HG03439 (cell line): ENCODE results near the gene NMT2.

Source experiments
- ATAC-seq: cut with Tn5 transposase; IDR thresholded peaks from one replicate; pipeline ENCODE4 v1.9.1; 2021; ENCODE audit warnings: mild to moderate bottlenecking, moderate library complexity; ENCODE audit not compliant: unreplicated experiment

Gene NMT2

DNA sequence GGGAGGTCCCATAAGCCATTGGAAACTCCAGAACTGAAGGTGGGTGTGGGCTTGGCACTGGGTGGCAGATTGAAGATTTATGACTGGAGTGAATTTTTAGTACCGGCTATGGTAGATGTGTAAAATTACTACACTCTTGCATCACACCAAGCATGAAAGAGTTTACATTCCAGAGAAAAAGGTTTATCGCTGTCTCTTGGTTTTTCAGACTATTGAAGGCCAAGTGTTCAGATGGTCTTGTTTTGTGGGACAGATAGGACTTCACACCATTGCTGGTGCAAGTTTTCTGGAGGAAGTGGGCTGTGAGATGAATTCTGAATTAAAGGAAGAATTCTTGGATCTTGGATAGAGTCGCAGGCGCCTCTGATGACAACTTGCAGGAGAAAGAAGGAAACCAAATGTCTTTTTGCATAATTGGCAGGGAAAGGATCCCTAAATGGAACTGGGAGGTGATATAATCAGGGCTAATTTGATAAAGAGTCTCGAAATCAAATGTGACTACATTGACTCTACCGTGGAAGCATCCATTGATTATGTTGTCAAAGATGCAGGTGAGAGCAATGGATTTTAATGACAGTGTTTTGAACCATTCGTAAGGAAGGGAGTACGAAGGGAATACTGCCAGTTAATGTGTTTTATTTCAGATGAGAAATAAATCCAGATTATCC, 14.2 kb upstream of the NMT2 start:
- ATAC-seq, result no peak

DNA sequence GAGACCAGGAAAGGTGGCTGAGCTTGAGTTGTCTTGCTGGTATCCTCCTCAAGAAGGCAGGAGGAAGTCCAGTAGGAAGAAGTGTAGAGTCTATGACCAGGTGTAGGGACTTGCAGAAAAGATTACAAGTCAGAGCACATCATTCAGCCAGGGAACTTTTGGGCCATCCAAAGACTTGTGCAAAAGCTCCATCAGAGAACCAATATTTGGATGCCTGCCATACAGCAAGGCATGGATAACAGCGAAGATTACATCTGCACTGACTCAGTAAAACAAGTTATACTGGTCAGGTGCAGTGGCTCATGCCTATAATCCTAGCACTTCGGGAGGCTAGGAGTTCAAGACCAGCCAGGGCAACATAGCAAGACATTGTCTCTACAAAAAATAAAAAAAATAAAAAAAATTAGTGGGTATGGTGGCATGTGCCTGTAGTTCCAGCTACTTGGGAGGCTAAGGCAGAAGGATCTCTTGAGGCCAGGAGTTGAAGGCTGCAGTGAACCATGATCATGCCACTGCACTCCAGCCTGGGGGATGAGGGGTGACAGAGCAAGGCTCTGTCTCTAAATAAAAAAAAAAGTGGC, 13.2 kb upstream of the NMT2 start:
- ATAC-seq, result no peak

DNA sequence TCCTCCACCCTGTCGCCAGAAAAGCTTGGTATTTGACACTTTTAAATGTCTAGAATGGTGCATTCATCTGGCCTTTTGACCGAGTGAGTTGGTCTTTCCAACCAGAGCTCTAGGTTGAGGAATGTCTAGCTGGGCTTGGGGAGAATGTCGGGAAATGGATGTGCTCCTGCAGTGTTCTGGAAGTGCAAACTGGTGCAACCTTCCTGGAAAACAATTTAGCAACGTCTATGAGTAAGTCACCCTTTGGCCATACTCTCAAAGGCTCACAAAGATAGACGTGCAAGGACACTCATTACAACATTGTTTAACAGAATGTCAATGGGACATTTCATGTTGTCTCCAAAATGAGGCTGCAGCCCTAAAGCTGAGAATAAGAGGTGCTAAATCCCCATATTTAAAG, 12.2 kb upstream of the NMT2 start:
- no peak for ATAC-seq

DNA sequence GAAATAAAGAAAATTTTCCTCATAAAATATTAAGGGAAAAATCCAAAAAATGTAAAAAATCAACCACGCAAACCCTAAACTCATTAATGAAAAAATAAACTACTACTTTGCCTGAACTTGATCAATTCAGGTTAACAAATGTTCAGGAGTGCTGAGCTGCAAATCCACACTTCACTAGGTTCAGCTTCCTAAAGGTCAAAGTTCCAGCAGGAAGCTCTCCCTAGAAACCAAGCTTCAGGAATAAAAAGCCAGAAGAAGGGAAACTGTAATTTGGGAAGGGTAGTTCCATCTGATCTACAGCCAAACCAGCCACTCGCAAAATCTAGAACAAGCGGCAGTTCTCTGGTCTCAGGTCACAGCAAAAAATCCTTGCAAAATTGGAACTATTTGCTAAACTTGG, 7.8 kb upstream of the NMT2 start:
- no peak for ATAC-seq

DNA sequence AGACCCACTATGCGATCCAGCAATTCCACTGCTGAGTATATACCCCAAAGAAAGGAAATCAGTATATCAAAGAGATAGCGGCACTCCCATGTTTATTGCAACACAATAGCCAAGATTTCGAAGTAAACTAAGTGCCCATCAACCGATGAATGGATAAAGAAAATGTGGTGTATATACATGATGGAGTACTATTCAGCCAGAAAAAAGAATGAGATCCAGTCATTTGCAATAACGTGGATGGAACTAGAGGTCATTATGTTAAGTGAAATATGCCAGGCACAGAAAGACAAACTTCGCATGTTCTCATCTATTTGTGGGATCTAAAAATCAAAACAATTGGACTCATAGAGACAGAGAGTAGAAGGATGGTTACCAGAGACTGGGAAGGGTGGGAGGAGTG, 7.1 kb upstream of the NMT2 start:
- no peak for ATAC-seq

DNA sequence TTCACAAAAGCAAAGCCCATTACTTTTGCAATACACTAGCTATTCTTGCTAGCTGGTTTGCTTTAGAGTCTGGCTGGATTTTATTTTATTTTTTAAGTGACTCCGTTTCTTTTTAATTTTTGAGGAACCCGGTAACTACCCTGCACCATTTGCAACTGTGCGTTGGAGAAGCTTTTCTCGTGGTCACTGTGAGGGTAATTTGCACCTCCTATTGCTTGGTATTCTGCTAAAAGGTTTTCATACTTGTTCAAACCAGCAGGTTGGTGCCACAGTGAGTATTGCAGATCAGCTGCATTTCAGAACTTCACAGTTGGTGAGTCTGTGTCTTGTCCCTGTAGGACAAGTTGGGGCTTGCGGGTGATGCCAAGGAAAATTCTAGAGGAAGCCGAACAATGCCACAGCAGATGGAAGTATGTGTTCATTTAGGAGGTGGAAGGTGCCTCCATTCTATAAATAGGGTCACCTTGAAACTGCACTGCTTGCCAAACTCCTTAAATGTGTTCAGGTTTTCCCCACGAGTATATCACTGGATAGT, 3.9 kb upstream of the NMT2 start:
- ATAC-seq, result no peak

DNA sequence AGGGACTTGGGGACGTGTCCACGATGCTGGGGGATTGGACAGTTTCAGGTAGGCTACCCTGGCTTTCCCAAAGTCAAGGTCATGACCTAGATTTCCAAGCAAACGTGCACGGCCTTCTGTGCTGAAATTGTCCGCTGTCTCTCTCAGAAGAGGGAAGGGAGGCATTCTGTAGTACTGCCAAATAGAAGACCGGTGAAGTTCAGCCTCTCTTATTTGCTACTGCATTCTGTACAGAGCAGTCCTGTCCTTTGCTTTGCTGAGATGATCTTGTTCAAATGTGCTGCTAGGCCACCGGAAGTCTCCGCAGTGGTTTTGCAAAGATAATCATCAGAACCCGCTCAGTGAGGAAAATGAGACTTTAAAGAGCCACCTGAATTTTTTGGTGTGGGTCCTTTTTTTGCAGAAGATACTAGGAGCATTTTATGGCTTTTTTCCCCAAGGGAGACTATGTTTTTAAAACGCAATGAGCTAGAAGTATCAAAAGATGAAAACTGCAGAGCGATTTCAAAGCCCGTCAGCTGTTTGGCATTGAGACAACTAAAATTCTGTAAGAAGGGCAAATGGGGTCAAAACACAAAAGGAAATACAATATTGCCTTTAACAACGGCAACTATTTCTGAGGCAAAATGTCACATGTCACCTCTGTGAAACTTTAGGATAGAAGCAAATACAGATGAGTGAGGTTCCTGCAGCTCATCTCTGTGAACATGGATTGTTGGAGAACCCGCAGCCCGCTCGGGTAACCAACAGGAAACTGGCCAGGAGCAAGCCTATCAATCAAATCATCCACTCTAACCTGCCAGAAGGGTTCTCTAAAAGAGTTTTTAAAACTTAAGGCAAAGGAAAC, 1.3 kb upstream of the NMT2 start:
- ATAC-seq, result no peak

DNA sequence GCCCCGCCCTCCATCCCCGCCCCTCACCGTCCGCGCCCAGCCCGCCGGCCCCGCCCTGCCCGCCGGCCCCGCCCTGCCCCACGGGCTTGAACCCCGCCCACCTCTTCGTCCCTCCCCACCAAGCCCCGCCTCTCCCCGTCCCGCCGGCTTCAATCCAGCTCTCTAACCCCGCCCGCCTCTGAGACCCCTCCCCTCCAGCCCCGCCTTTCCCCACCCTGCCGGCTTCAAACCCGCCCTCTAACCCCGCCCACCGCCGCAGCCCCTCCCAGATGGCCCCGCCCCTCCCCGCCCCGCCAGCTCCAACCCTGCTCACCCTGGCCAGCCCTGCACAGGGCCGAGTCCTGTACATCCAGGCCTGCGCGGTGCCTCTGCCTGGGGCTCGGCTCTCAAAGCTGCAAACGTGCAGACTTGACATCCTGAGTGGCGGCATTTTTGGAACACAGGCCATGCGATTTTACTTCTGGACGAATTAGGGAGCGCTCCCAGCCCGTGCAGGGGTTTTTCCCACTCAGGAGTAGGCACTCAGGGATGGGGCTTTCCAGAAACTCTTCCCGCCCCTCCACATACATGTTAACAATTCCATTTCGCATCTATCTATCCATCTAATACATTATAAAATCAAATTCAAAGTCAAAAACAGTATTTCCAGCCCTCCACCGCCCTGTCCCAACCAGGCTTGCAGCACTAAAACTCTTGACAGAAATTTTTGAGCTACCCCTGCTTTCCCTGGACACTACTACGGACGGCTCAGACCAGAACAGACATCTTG, 477 bp upstream of the NMT2 start:
- ATAC-seq, result peak; percentile 33

DNA sequence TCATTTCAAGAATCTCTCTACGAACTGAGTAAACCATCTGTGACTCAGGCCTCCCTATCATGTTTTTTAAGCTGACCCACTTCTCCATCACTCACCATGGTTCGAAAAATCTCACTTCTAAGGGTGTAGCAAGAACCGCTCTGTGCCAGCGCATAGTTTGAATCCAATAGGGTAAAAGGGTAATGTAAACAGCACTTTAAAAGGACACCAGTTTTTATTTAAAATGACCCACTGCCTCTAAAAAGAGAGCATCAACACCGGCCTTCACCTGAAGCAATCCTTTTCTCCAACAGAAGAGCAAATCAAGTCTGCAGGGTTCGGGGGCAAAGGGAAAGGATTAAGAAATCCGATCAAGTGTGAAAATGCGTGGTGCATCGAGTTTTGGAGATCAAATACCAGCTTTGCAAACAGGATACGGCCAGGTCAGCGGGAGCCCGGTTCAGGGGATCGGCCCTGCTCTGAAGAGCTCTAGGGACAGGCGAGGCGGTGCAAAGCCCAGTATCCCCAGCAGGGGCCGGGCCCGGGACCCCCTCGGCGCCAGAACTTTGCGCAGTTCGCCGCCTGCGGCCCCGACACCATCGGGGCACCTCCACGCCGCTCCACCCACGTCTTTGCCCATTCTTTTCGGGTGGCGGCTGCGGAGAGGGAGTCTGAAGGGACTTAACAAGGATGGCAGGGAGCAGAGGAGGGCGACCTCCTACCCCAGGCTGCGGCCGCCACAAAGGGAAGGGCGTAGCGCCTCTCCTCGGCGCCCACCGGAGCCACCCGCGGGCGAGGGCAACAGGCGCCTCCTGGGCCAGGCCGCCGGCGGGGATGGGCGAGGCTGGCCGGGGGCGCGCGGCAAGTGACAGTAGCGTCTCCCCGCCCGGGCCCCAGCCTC, 842 bp downstream of the NMT2 start:
- ATAC-seq, result peak; percentile 42

DNA sequence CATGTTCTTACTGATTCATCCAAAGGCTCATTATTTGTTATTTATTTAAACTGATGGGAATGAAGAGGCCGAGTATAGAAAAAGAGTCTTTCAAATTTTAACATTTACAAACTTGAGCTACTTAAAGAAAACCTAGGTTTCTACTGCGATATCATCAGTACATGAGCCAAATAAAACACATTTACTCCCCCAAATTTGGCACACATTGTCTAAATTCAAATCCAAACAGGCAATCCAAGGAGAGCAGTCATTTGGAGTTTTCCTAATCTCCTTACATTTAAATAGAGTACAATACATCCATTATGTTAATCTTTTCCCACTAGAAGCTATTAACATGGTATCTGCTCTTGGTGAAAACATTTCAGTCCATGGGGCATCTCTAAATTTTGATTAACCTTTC, 2.2 kb downstream of the NMT2 start:
- no peak for ATAC-seq

DNA sequence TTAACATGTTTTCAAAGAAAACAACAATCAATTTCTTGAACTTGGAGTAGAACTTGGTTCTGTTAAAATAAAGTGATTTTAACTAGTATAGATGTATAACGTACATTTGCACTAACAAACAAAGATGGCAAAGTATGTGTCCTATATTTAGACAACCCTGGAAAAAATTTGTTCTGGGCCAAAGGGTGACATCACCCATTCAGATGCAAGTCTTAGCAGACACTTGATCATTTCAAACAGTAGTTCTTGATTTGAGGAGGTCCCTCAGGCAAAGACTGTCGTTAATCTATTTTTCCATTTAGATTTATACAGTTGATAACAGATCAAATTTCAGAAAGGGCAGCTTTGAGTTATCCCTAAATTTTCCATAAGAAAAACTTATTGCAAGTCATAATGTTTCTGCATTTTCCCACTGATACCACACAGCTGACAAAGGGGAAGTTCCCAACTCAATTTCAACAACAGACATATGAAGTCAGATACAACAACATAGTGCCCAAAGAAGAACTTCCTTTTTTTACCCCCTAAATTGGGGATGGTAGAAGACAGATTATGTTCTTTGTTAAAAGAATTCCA, 5.2 kb downstream of the NMT2 start:
- ATAC-seq, result no peak

DNA sequence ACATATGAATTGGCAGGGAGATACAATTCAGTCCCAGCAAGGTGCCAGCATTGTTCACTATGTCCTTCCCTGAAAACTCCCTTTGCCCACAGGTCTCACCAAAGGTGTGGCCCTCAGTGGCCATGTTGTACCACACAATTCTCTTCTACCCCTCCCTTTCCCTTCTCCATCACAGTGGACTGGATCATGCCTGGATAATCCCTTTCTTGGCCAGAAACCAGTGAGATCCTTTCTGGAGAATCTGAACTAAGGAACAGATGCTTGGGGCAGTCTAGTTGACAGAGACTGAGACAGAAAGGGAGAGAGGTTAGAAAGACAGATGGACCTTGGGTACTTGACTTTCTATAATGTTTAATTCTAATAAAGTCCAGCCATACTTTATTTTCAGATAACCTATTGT, 9.5 kb downstream of the NMT2 start:
- no peak for ATAC-seq

DNA sequence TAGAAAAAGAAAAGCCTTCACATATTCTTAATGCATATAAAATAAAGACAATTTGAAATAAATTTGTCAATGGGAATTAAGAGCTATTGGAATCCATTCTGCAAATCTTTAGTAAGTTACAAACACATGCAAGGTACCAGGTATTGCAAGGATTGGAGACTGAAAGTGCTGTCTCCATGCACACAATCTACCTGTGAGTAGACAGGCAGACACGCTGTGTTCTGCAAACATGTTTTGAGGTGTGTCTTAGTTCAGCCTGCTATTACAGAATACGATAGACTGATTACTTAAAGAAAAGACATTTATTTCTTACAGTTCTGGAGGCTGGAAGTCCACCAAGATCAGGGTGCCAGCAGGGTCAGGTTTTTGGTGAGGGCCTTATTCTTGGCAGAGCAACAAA, 10.0 kb downstream of the NMT2 start:
- no peak for ATAC-seq

DNA sequence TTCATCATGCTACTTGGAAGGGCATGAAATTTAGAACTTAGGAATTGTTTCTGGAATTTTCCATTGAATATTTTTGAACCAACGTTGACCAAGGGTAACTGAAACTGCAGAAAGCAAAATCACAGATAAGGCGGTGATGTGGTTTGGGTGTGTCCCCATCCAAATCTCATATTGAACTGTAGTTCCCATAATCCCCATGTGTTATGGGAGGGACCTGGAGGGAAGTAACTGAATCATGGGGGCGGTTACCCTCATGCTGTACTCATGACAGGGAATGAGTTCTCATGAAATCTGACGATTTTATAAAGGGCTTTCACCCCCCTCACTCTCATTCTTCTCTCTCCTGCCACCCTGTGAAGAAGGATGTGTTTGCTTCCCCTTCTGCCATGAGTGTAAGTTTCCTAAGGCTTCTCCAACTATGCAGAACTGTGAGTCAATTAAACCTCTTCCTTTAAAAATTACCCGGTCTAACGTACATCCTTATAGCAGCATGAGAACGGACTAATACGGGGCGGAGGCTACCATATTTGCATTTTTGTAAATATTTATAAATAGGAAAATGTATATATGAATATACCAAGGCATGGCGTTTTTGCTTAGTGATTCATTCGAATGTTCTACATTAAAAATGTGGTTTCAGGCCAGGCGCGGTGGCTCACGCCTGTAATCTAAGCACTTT, 12.4 kb downstream of the NMT2 start:
- ATAC-seq, result no peak

DNA sequence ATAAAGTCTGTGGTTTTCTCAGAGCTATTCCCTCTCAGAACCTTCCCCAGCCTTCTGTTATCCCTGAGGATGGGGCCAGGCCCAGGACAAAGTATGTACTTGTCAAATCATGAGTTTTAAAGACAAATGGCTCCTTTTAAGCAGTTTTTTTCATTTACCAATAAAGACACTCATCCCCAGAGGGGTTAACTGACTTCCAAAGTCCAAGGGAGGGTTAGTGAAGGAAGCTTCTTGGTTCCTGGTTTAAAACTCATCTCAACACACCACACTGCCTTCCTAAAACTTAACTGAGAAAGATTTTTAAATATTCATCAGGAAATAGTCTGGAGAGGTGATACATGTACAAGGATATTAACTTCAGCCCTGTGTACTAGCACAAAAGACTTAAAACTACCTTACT, 15.9 kb downstream of the NMT2 start:
- ATAC-seq, result no peak

DNA sequence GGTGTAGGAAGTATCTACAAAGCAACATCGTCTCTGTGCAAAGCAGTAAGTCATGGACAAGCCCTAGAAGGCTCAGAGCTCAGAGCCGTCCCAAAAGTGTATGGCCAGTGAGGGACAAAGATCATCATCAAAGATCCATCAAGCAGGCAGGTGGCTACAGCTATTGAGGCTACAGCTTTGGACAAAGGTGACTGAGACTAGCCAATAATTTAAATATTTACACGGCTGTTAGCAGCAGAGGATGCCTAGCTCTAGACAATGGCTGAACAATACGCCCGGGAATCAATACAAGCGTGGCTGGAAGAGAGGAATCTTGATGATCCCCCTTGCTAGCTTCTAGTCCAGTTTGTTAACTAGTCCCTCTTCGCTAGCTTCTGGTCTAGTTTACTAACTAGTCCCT, 17.9 kb downstream of the NMT2 start:
- no peak for ATAC-seq

DNA sequence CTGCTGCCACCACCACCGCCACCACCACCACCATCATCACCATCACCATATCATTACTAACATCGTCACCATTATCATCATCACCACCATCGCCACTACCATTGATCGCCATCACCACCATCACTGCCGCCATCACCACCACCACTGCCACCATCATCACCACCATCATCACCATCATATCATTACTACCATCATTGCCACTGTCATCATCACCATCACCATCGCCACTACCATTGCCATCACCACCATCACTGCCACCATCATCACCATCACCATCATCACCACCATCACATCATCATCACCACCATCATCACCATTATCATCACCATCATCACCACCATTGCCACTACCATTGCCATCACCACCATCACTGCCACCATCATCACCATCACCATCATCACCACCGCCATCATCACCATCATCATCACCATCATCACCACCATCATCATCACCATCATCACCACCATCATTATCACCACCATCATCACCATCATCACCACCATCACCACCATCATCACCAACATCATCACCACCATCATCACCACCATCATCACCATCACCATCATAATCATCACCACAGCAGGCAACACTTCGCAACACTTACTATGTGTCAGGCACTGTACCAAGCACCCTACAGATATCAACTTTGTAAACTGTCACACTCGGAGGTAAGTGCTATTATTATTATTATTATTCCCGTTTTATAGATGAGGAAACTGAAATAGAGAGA, 19.3 kb downstream of the NMT2 start:
- no peak for ATAC-seq

DNA sequence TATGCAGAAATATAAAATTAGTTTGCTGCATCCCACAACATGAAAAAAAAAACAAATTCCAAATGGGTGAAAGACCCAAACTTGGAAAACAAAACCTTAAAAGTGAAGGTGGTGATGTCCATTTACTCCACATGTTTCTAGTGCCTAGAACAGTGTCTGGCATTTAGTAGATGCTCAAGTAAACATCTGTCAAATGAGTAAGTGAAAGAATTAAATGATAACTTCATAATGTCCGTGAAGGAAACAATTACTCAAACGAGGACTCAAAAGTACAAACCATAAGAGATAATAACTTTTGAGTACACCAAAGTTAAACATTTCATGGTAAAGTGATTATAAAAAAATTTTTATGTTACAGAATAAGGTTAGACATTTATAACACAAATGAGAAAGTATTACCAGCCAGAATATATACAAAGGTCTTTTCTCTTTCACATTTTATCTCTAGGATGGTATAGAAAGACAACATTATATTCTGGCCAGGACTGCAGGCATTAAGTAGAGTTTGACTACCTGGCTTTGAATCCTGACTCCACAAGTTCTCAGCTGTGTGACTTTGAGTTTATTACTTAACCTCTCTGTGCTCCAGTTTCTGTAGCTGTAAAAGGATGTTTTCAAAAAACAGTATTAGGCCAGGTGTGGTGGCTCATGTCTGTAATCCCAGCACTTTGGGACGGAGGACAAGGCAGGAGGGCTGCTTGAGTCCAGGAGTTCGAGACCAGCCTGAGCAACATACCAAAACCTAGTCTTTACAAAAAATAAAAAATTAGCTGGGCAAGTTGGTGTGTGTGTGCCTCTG, 20.7 kb downstream of the NMT2 start:
- no peak for ATAC-seq
